ENCODE results near the gene SPEF2.

The SPEF2 gene

GRCh38 chr5:35773967-35774366 is 156.3 kb downstream of the SPEF2 start:
- TF ChIP-seq ZNF565 (CRISPR knock-in tag; conservative IDR thresholded peaks at IDR 0.05; ENCODE audit: low read depth) = no peak
- no peak for ATAC-seq

GRCh38 chr5:35776757-35777156 is 159.1 kb downstream of the SPEF2 start:
- TF ChIP-seq CREB5 (CRISPR knock-in tag; IDR thresholded peaks at IDR 0.05; ENCODE audit: low read depth) (no peak), ZC3H10 (CRISPR knock-in tag; IDR thresholded peaks at IDR 0.05) (no peak), GLIS3 (CRISPR knock-in tag; IDR thresholded peaks at IDR 0.05) (no peak), CSRNP3 (CRISPR knock-in tag; IDR thresholded peaks at IDR 0.05) (no peak), ARNTL (CRISPR knock-in tag; IDR thresholded peaks at IDR 0.05; ENCODE audit: borderline replicate concordance, low read depth) (no peak), ZNF70 (CRISPR knock-in tag; IDR thresholded peaks at IDR 0.05) (no peak), ZNF8 (CRISPR knock-in tag; IDR thresholded peaks at IDR 0.05) (no peak), ISL1 (CRISPR knock-in tag; IDR thresholded peaks at IDR 0.05) (no peak), ZFP3 (CRISPR knock-in tag; IDR thresholded peaks at IDR 0.05) (no peak), ZFP30 (CRISPR knock-in tag; IDR thresholded peaks at IDR 0.05) (no peak), TOX (CRISPR knock-in tag; IDR thresholded peaks at IDR 0.05; ENCODE audit: borderline replicate concordance) (no peak), TCF4 (CRISPR knock-in tag; IDR thresholded peaks at IDR 0.05; ENCODE audit: borderline replicate concordance) (no peak), POU6F1 (CRISPR knock-in tag; IDR thresholded peaks at IDR 0.05; ENCODE audit: borderline replicate concordance, low read depth) (no peak), PPARA (CRISPR knock-in tag; IDR thresholded peaks at IDR 0.05; ENCODE audit: borderline replicate concordance) (no peak), ZNF565 (CRISPR knock-in tag; conservative IDR thresholded peaks at IDR 0.05; ENCODE audit: low read depth) (no peak), RARB (CRISPR knock-in tag; IDR thresholded peaks at IDR 0.05) (no peak), ESRRG (CRISPR knock-in tag; IDR thresholded peaks at IDR 0.05) (no peak), CSDC2 (CRISPR knock-in tag; IDR thresholded peaks at IDR 0.05) (no peak)
- ATAC-seq = no peak

GRCh38 chr5:35777358-35778087 is 159.9 kb downstream of the SPEF2 start:
- peak; percentile 81 for ATAC-seq
- TF ChIP-seq TOX (CRISPR knock-in tag; IDR thresholded peaks at IDR 0.05; ENCODE audit: borderline replicate concordance) (no peak), PPARA (CRISPR knock-in tag; IDR thresholded peaks at IDR 0.05; ENCODE audit: borderline replicate concordance) (no peak), ZNF565 (CRISPR knock-in tag; conservative IDR thresholded peaks at IDR 0.05; ENCODE audit: low read depth) (no peak), SNAI2 (CRISPR knock-in tag; IDR thresholded peaks at IDR 0.05) (no peak), TCF4 (CRISPR knock-in tag; IDR thresholded peaks at IDR 0.05; ENCODE audit: borderline replicate concordance) (no peak), RARB (CRISPR knock-in tag; IDR thresholded peaks at IDR 0.05) (no peak), ZC3H10 (CRISPR knock-in tag; IDR thresholded peaks at IDR 0.05) (no peak), ZFP3 (CRISPR knock-in tag; IDR thresholded peaks at IDR 0.05) (no peak), GLIS3 (CRISPR knock-in tag; IDR thresholded peaks at IDR 0.05) (no peak)

GRCh38 chr5:35778259-35778769 is 160.7 kb downstream of the SPEF2 start:
- TF ChIP-seq OSR1 (CRISPR knock-in tag; IDR thresholded peaks at IDR 0.05) (no peak), TCF4 (CRISPR knock-in tag; IDR thresholded peaks at IDR 0.05; ENCODE audit: borderline replicate concordance) (peak; percentile 82), ZNF565 (CRISPR knock-in tag; conservative IDR thresholded peaks at IDR 0.05; ENCODE audit: low read depth) (no peak), ZFP30 (CRISPR knock-in tag; IDR thresholded peaks at IDR 0.05) (no peak), SNAI2 (CRISPR knock-in tag; IDR thresholded peaks at IDR 0.05) (no peak), ZNF70 (CRISPR knock-in tag; IDR thresholded peaks at IDR 0.05) (no peak), TSHZ2 (CRISPR knock-in tag; IDR thresholded peaks at IDR 0.05) (peak; percentile 58; the same call in 1 of the 2 replicates), POU6F1 (CRISPR knock-in tag; IDR thresholded peaks at IDR 0.05; ENCODE audit: borderline replicate concordance, low read depth) (no peak), ZFP3 (CRISPR knock-in tag; IDR thresholded peaks at IDR 0.05) (no peak), RARB (CRISPR knock-in tag; IDR thresholded peaks at IDR 0.05) (no peak), CSDC2 (CRISPR knock-in tag; IDR thresholded peaks at IDR 0.05) (no peak), TOX (CRISPR knock-in tag; IDR thresholded peaks at IDR 0.05; ENCODE audit: borderline replicate concordance) (no peak)

More at GRCh38 chr5:35778259-35778769, 160.7 kb downstream of the SPEF2 start:
- ATAC-seq = no peak
